Endothelial cell of umbilical vein (primary cell): ENCODE results near the gene NACAD. TPM values are rescaled to one million over a fixed set of nuclear protein-coding genes. Genes with fewer than 3 reads are reported as not detected.

Source experiments
- BruUV-seq: library from RNA; stranded (reverse); fragments of 400-500 nt; replicated peaks from 2 replicates; lab custom pipeline; 2021; lab: Mats Ljungman, UMichigan
- CTCF ChIA-PET: fragments of 300-600, 350-600 bp; sonication (Branson Sonifier 250); formaldehyde crosslinking; loops from one replicate; lab custom pipeline; 2021; ENCODE audit warnings: antibody characterized with exemption, inconsistent platforms; lab: Charles Lee
- POLR2A ChIA-PET: fragments of 300-600, 350-600 bp; sonication (Branson Sonifier 250); formaldehyde crosslinking; loops from one replicate; lab custom pipeline; 2021; ENCODE audit warnings: antibody characterized with exemption, inconsistent platforms; lab: Charles Lee
- DNase-seq: peaks from one replicate; pipeline ENCODE4 v3.0.0-alpha.2; 2011; ENCODE audit warnings: low read depth, low spot score
- FAIRE-seq: peaks from 2 replicates; lab custom pipeline; 2011; peaks lifted over from hg19 to GRCh38; lab: Jason Lieb, UNC
- H2AFZ ChIP-seq: 2 replicates; pipeline ENCODE4 v1.6.0; 2012; ENCODE audit warnings: low read depth, low read length, control low read depth, inconsistent platforms
- H3K27ac ChIP-seq: 2 replicates; pipeline ENCODE4 v1.5.1; 2011; ENCODE audit warnings: low read depth, mild to moderate bottlenecking, control low read depth, low read length, moderate library complexity; ENCODE audit not compliant: insufficient read depth
- H3K27me3 ChIP-seq, 2 experiments: 2 replicates each; pipeline versions ENCODE4 v1.6.0 to v1.6.1; 2011; ENCODE audit warnings: low read length in 2 of 2, mixed read lengths in 1 of 2; ENCODE audit not compliant: control insufficient read depth in 2 of 2, insufficient read depth in 2 of 2
- H3K36me3 ChIP-seq, 2 experiments: 2 replicates in 1 of 2; 3 replicates in 1 of 2; pipeline ENCODE4 v1.5.1; 2011; ENCODE audit warnings: low read length in 2 of 2, mild to moderate bottlenecking in 1 of 2, moderate library complexity in 1 of 2; ENCODE audit not compliant: control insufficient read depth in 2 of 2, insufficient read depth in 2 of 2; ENCODE audit errors: extremely low read depth in 1 of 2
- H3K4me1 ChIP-seq: 3 replicates; pipeline ENCODE4 v1.5.1; 2011; ENCODE audit warnings: mild to moderate bottlenecking, low read length; ENCODE audit not compliant: control insufficient read depth, insufficient read depth; ENCODE audit errors: extremely low read depth
- H3K4me2 ChIP-seq: 2 replicates; pipeline ENCODE4 v1.6.1; 2011; ENCODE audit warnings: low read length, control low read depth, mixed read lengths; ENCODE audit not compliant: insufficient read depth
- H3K4me3 ChIP-seq, 3 experiments: fragments of 200-600 bp in 1 of 3; sonication (generic), shearing (Covaris generic) in 1 of 3; replicated peaks in 1 of 3; 2 replicates each; pipeline ENCODE4 v1.5.1; 2011 to 2016; ENCODE audit warnings: control low read depth in 3 of 3, low read length in 3 of 3, mild to moderate bottlenecking in 2 of 3, inconsistent platforms in 1 of 3, low read depth in 1 of 3, moderate library complexity in 1 of 3; ENCODE audit not compliant: insufficient read depth in 1 of 3
- H3K79me2 ChIP-seq: 2 replicates; pipeline ENCODE4 v1.6.0; 2012; ENCODE audit warnings: low read length, inconsistent platforms; ENCODE audit not compliant: control insufficient read depth, insufficient read depth
- H3K9ac ChIP-seq: replicated peaks from 2 replicates; pipeline ENCODE3; 2011; ENCODE audit warnings: low read length, control low read depth; ENCODE audit not compliant: insufficient read depth; ENCODE audit errors: extremely low read depth
- H3K9me1 ChIP-seq: replicated peaks from 3 replicates; pipeline ENCODE4 v1.6.0; 2011; ENCODE audit warnings: mild to moderate bottlenecking, low read length; ENCODE audit not compliant: control insufficient read depth, insufficient read depth; ENCODE audit errors: extremely low read depth
- H3K9me3 ChIP-seq: replicated peaks from 2 replicates; pipeline ENCODE4 v1.5.1; 2012; ENCODE audit warnings: low read length, inconsistent platforms; ENCODE audit not compliant: control insufficient read depth, insufficient read depth
- H4K20me1 ChIP-seq: replicated peaks from 2 replicates; pipeline ENCODE3; 2011; ENCODE audit warnings: mild to moderate bottlenecking, low read length; ENCODE audit not compliant: control insufficient read depth, insufficient read depth; ENCODE audit errors: extremely low read depth
- GATA2 ChIP-seq: IDR thresholded peaks from 2 replicates; pipeline ENCODE4 v1.7.0; 2011; ENCODE audit warnings: low read depth, mild to moderate bottlenecking, moderate library complexity, mixed read lengths, low read length; ENCODE audit not compliant: insufficient read length, insufficient read depth
- JUN ChIP-seq: IDR thresholded peaks from 2 replicates; pipeline ENCODE4 v1.6.1; 2011; ENCODE audit warnings: borderline replicate concordance, low read depth; ENCODE audit not compliant: insufficient read length, insufficient read depth
- MAX ChIP-seq: IDR thresholded peaks from 2 replicates; pipeline ENCODE4 v1.6.1; 2011; ENCODE audit not compliant: insufficient read depth, insufficient read length
- MYC ChIP-seq: IDR thresholded peaks from one replicate; pipeline ENCODE4 v1.6.1; 2011; ENCODE audit warnings: mild to moderate bottlenecking, low read depth, low read length
- POLR2A ChIP-seq: IDR thresholded peaks from 2 replicates; pipeline ENCODE4 v1.6.1; 2012; ENCODE audit warnings: low read depth, mild to moderate bottlenecking, control low read depth, low read length
- dilution Hi-C: fragments of 300-500 bp; cut with MboI; formaldehyde crosslinking; loops from one replicate; pipeline ENCODE4 v1.15.0; 2019; ENCODE audit warnings: low sequenced_read_pairs; ENCODE audit not compliant: extremely low pct_ligation_motif_present
- intact Hi-C: fragments of 100-400 bp; cut with micrococcal nuclease; formaldehyde crosslinking; loops from one replicate; pipeline ENCODE4 v1.10.0; 2022
- polyA plus RNA-seq, 4 experiments: library from polyadenylated mRNA; depleted of rRNA in 3 of 4; stranded (reverse) in 3 of 4; unstranded in 1 of 4; fragments of >200 nt; gene quantifications; 2 replicates each; pipeline versions ENCODE4 v1.2.1 to v1.2.3, GENCODE V29; 2011 to 2012; ENCODE audit warnings: missing spikeins in 1 of 4
- total RNA-seq: library from RNA; stranded (reverse); gene quantifications from 2 replicates; pipeline ENCODE4 v1.2.3, GENCODE V29; 2021
- TF ChIP-seq, protein P1 (sequence below), 2 donors: IDR thresholded peaks; 1 replicate in 1 of 2; 2 replicates in 1 of 2; pipeline ENCODE4 v1.5.1; 2011; ENCODE audit warnings: low read length in 2 of 2, mild to moderate bottlenecking in 2 of 2, moderate library complexity in 2 of 2, control low read depth in 1 of 2, inconsistent platforms in 1 of 2, low read depth in 1 of 2; ENCODE audit not compliant: insufficient read depth in 1 of 2; ENCODE audit errors: extremely low read depth in 1 of 2

The NACAD gene
- total and polyA plus RNA-seq, 2 donors (not counting 3 experiments of a cell fraction or from before 2014, with no cell fraction given): 1.4 to 6.6 TPM

DNA sequence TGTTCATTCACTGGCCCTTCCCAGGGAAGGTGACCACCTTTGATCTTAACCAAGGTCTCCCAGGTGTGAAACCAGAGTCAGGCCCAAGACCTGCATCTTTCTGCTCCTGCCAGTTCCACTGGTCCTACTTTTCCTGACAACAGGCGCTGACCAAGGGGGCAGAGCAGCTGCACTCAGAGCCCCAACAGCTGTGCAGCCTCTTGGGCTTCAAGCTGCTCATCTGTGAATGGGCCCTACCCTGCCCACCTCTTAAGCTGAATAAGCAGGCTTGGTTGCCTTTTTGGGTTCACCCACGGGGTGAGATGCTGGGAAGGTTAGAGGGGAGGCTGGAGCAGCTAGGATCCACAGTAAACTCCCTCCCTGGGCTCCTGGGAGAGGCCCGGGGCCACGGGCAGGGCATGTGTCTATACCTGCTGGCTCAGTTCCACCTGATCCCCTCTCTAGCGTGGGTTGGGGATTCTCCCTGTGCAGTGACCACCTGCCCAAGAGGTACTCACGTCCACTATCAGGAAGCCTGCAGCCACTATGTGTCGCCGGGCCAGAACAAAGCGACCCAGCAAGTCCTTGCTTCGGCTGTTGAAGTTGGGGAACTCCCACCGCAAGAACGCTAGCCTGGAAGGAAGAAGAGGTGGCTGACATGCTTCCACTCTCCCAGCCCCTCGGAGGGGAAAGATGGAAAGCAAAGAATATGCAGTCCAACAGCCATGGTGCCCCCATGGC is 12.2 kb upstream of the NACAD start:
- CTCF ChIA-PET: interaction anchor here (1.0 kb wide), 1 partner anchor 12 kb away, joined by 3 read pairs; no protein-coding TSS in a partner anchor
- Histone ChIP-seq H3K9ac (no peak overlapping the region), H3K36me3 (peaks cover 7 to 62% of the 10 kb centered on the region in 2 experiments), H3K4me3 (no peak overlapping the region), H3K27ac (no peak overlapping the region), H3K9me3 (no peaks in the 10 kb centered on the region), H2AFZ (no peak overlapping the region), H3K79me2 (no peaks in the 10 kb centered on the region), H4K20me1 (no peaks in the 10 kb centered on the region), H3K4me2 (no peak overlapping the region), H3K9me1 (no peaks in the 10 kb centered on the region), H3K4me1 (no peaks in the 10 kb centered on the region), H3K27me3 (no peaks in the 10 kb centered on the region)
- dilution Hi-C loops (no loop called here), intact Hi-C loops (no loop called here)
- no peak for DNase-seq
- TF ChIP-seq GATA2 (no peak), JUN (no peak), MYC (no peak), MAX (no peak), POLR2A (no peak)
- TF ChIP-seq, protein P1, sequence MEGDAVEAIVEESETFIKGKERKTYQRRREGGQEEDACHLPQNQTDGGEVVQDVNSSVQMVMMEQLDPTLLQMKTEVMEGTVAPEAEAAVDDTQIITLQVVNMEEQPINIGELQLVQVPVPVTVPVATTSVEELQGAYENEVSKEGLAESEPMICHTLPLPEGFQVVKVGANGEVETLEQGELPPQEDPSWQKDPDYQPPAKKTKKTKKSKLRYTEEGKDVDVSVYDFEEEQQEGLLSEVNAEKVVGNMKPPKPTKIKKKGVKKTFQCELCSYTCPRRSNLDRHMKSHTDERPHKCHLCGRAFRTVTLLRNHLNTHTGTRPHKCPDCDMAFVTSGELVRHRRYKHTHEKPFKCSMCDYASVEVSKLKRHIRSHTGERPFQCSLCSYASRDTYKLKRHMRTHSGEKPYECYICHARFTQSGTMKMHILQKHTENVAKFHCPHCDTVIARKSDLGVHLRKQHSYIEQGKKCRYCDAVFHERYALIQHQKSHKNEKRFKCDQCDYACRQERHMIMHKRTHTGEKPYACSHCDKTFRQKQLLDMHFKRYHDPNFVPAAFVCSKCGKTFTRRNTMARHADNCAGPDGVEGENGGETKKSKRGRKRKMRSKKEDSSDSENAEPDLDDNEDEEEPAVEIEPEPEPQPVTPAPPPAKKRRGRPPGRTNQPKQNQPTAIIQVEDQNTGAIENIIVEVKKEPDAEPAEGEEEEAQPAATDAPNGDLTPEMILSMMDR (IDR thresholded peaks at IDR 0.05; ENCODE audit: extremely low read depth in 1 of 2, insufficient read depth in 1 of 2, low read depth in 1 of 2, low read length in 2 of 2): no peak
- no peak for FAIRE-seq
- no TSS peak for BruUV-seq
- POLR2A ChIA-PET: no interaction called here
